Kidney epithelial cell (primary cell): ENCODE results near the gene AIPL1. TPM values are rescaled to one million over a fixed set of nuclear protein-coding genes. Genes with fewer than 3 reads are reported as not detected.
A peak's percentile ranks its signal among the peaks of the same experiment; 100 is the strongest.

Experiments
- DNase-seq: peaks from one replicate; pipeline ENCODE4 v3.0.0-alpha.2; 2010; ENCODE audit warnings: low read depth
- H3K27me3 ChIP-seq: 2 replicates; pipeline ENCODE4 v1.6.0; 2011; ENCODE audit warnings: low read length; ENCODE audit not compliant: control insufficient read depth, insufficient read depth
- H3K36me3 ChIP-seq: 2 replicates; pipeline ENCODE4 v1.5.1; 2011; ENCODE audit warnings: low read length; ENCODE audit not compliant: control insufficient read depth, insufficient read depth
- H3K4me3 ChIP-seq: 2 replicates; pipeline ENCODE4 v1.5.1; 2011; ENCODE audit warnings: low read depth, mild to moderate bottlenecking, control low read depth, low read length
- total RNA-seq: library from RNA; depleted of rRNA; stranded (reverse); fragments of >200 nt; gene quantifications from 2 replicates; pipeline ENCODE4 v1.2.3, GENCODE V29; 2015
- TF ChIP-seq, protein P1 (sequence below): IDR thresholded peaks from 2 replicates; pipeline ENCODE4 v1.5.1; 2011; ENCODE audit warnings: mild to moderate bottlenecking, moderate library complexity, low read length, control low read depth, inconsistent platforms; ENCODE audit not compliant: insufficient read depth, poor library complexity, severe bottlenecking

AIPL1 gene
- total RNA-seq, 1 donor from 2014 or later, result not detected

DNA sequence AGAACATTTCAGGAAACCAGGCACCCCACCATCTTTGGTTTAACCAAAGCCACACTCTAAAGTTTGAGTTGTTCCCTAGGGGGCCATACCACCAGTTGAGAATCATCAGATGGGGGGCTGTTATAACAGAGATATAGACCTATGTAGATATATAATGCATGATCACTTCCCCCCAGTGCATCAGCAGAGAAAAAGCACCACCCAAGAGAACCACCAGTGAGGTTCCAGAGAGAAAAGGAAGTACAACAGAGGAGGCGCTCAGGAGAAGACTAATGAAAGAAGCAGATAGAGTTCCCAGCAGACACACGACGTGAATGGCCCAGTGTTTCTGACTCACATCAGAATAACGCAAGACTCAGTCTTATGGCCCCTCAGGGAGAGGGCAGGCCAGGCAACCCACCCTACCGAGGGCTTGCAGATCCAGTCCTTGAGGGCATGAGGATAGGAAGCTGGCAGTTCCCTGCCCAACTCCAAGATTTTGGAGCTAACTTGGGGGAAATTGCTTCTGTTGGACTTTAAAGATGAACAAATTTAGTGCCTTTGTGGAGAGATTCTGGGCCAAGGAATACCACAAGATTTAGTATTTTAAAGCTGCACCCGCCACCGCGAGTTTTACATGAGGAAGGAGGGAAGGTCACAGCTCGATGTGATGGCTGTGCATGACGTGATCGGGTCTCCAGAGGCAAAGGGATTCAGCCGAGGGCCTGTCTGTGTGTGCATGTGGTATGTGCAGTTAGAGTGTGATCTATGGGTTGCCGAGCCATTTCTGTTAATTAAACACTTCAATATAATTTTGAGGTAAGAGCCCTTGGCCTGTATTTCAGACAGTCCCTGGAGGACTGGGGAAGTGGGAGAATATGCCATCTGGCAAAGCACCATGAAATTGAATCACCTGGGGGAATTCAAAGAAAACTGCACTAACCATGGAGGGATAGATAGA is 53.1 kb downstream of the AIPL1 start:
- TF ChIP-seq, protein P1, sequence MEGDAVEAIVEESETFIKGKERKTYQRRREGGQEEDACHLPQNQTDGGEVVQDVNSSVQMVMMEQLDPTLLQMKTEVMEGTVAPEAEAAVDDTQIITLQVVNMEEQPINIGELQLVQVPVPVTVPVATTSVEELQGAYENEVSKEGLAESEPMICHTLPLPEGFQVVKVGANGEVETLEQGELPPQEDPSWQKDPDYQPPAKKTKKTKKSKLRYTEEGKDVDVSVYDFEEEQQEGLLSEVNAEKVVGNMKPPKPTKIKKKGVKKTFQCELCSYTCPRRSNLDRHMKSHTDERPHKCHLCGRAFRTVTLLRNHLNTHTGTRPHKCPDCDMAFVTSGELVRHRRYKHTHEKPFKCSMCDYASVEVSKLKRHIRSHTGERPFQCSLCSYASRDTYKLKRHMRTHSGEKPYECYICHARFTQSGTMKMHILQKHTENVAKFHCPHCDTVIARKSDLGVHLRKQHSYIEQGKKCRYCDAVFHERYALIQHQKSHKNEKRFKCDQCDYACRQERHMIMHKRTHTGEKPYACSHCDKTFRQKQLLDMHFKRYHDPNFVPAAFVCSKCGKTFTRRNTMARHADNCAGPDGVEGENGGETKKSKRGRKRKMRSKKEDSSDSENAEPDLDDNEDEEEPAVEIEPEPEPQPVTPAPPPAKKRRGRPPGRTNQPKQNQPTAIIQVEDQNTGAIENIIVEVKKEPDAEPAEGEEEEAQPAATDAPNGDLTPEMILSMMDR, result no peak
- Histone ChIP-seq H3K27me3 (no peaks in the 10 kb centered on the region), H3K36me3 (no peaks in the 10 kb centered on the region), H3K4me3 (no peak overlapping the region)
- no peak for DNase-seq

DNA sequence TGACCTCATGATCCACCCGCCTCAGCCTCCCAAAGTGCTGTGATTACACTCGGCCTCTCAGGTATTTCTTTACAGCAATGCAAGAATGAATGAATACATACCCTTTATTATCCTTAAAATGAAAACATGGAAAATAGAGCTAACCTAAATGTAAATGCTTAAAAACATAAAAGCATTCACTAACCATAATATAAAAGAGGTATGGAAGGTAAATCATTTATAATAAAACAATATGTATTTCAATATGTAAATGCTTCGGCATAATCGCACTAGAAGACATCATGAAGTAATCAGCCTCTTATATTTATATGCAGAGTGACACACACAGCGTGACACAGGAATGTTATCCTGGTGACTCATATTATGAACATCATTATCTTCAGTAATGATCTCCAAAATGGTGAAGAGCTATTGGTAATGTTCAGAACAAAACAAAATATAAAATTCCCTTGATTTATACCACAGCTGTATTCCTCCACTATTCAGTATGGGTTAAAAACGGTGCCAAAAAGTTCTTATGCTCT is 53.9 kb downstream of the AIPL1 start:
- DNase-seq, result no peak
- Histone ChIP-seq H3K4me3 (no peak overlapping the region), H3K27me3 (no peaks in the 10 kb centered on the region), H3K36me3 (no peaks in the 10 kb centered on the region)
- TF ChIP-seq, protein P1, result no peak

DNA sequence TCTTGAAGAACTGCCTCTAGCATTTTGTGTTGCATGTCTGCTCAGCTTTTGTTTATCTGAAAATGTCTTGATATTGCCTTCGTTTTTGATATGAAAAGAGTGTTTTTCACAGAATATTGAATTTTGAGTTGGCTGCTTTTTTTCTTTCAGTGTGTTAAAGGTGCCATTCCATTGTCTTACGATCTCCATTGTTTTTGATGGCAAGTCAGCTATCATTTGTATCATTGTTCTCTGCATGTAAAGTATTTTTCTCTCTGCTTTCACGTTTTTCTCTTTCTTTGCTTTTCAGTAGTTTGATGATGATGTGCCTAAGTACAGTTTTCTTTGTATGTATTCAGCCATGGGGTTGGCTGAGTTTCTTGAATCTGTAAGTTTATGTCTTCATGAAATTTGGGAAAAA is 57.0 kb downstream of the AIPL1 start:
- no peaks in the 10 kb centered on the region for H3K36me3 ChIP-seq
- no peak overlapping the region for H3K4me3 ChIP-seq
- TF ChIP-seq, protein P1, result no peak
- DNase-seq, result no peak
- no peaks in the 10 kb centered on the region for H3K27me3 ChIP-seq

DNA sequence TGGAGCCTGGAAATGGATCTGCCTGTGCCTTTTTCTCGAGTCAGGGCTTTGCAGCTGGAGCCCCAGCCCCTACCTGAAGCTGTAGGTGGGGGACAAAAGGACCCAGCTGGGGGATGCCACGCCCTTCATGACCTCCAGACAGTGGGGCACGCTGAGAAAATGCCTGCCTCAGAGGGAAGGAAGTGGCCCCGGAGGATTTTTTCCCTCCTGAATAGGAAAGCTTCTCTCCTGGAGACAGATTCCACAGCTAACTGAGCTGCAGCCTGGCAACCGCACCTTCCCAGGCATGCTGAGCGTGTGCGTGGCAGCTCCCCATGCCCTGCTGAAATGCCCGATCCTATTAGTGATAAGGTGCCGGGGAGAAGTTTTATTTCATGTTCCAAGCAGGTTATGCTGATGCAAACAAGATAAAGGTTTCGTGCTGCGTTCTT is 58.0 kb downstream of the AIPL1 start:
- no peak for DNase-seq
- Histone ChIP-seq H3K36me3 (no peaks in the 10 kb centered on the region), H3K27me3 (no peaks in the 10 kb centered on the region), H3K4me3 (no peak overlapping the region)
- TF ChIP-seq, protein P1, result no peak

DNA sequence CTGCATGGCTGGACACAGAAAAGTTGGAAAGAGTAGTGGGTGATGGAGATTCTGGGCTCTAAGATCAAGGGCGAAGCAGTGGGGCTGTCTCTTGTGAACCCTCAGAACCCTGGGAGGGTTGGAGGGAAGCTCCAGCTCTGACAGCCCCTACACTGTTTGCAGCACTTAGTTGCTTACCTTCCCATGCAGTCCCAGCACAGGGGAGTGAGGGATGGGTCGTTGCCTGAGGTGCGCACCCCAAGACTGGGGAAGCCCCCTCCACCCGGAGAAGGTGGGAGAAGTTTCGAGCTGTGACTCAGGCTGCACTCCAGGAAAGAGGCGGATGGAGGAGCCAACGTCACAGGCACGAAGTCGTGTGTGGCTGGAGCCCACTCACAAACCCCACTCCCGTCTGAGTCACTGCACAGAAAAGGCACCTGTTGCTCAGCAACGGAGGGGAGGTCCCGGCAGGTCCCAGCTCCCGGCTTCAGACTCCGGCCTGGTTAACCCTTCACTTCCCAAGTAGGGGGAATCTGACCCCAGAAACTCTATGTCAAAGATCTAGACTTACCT is 60.1 kb downstream of the AIPL1 start:
- peak; percentile 90 for DNase-seq
- H3K36me3 ChIP-seq, result no peaks in the 10 kb centered on the region
- peak overlapping the region; percentile 18 for H3K4me3 ChIP-seq
- TF ChIP-seq, protein P1, result no peak
- no peaks in the 10 kb centered on the region for H3K27me3 ChIP-seq
